T-cell (primary cell): Measurements from ENCODE around the gene CDH13. TPM values are rescaled to one million over a fixed set of nuclear protein-coding genes. Genes with fewer than 3 reads are reported as not detected.

ENCODE experiments used
- ATAC-seq, 4 experiments: fragments of 200-7000 bp in 3 of 4; fragments of 150-1000 bp in 1 of 4; cut with Tn5 transposase; replicated peaks in 1 of 4; 1 replicate in 3 of 4; 2 replicates in 1 of 4; pipeline ENCODE4 v1.10.0; 2021; ENCODE audit warnings: moderate library complexity in 3 of 4, mild to moderate bottlenecking in 2 of 4, moderate number of reproducible peaks in 1 of 4
- CTCF ChIA-PET, 2 donors: fragments of 300-600 bp; sonication (Branson Sonifier 250); formaldehyde crosslinking; loops; one replicate each; lab custom pipeline; 2022; ENCODE audit warnings: antibody characterized with exemption in 2 of 2; lab: Charles Lee
- POLR2A ChIA-PET, 2 donors: fragments of 300-600 bp; sonication (Branson Sonifier 250); formaldehyde crosslinking; loops; one replicate each; lab custom pipeline; 2022; ENCODE audit warnings: antibody characterized with exemption in 2 of 2; lab: Charles Lee
- DNase-seq, 35 experiments: peaks; one replicate each; pipeline versions ENCODE4 v3.0.0 to v3.0.0-alpha.2; 2013 to 2023
- H3K27ac ChIP-seq: one replicate; pipeline ENCODE4 v1.5.1; 2013; ENCODE audit warnings: low read length
- H3K27me3 ChIP-seq, 2 experiments: replicated peaks in 1 of 2; 1 replicate in 1 of 2; 2 replicates in 1 of 2; pipeline versions ENCODE4 v1.6.1 to v1.7.0; 2013; ENCODE audit warnings: low read length in 1 of 2, mixed read lengths in 1 of 2; ENCODE audit not compliant: control insufficient read depth in 2 of 2, insufficient read depth in 2 of 2; ENCODE audit errors: extremely low read depth in 1 of 2
- H3K36me3 ChIP-seq, 2 donors: 1 replicate in 1 of 2; 2 replicates in 1 of 2; pipeline versions ENCODE4 v1.6.1 to v1.7.0; 2013; ENCODE audit warnings: low read length in 1 of 2; ENCODE audit not compliant: control insufficient read depth in 2 of 2, insufficient read depth in 1 of 2; ENCODE audit errors: extremely low read depth in 1 of 2
- H3K4me1 ChIP-seq, 2 experiments: 1 replicate in 1 of 2; 2 replicates in 1 of 2; pipeline versions ENCODE4 v1.6.1 to v1.7.0; 2013; ENCODE audit warnings: low read length in 2 of 2, mixed read lengths in 1 of 2; ENCODE audit not compliant: insufficient read depth in 2 of 2, control insufficient read depth in 1 of 2; ENCODE audit errors: extremely low read depth in 1 of 2
- H3K4me3 ChIP-seq, 2 donors: 1 replicate in 1 of 2; 2 replicates in 1 of 2; pipeline versions ENCODE4 v1.5.1 to v1.7.0; 2013; ENCODE audit warnings: mild to moderate bottlenecking in 2 of 2, low read length in 1 of 2, moderate library complexity in 1 of 2; ENCODE audit not compliant: control insufficient read depth in 1 of 2; ENCODE audit errors: extremely low read depth in 1 of 2
- H3K9me3 ChIP-seq: 2 replicates; pipeline ENCODE4 v1.7.0; 2013
- H3K27ac Mint-ChIP-seq, 2 donors: one replicate each; pipeline ENCODE4 v1.8.0; 2020 to 2021; ENCODE audit warnings: mild to moderate bottlenecking in 2 of 2, mixed read lengths in 2 of 2
- H3K27me3 Mint-ChIP-seq, 2 donors: one replicate each; pipeline ENCODE4 v1.8.0; 2021 to 2022; ENCODE audit warnings: mixed read lengths in 2 of 2
- H3K36me3 Mint-ChIP-seq: one replicate; pipeline ENCODE4 v1.8.0; 2021; ENCODE audit warnings: mixed read lengths
- H3K4me1 Mint-ChIP-seq, 3 donors: one replicate each; pipeline ENCODE4 v1.8.0; 2020 to 2022; ENCODE audit warnings: mixed read lengths in 3 of 3, mild to moderate bottlenecking in 1 of 3
- H3K4me3 Mint-ChIP-seq, 3 donors: one replicate each; pipeline ENCODE4 v1.8.0; 2020 to 2022; ENCODE audit warnings: mild to moderate bottlenecking in 3 of 3, mixed read lengths in 3 of 3, moderate library complexity in 3 of 3
- H3K9me3 Mint-ChIP-seq, 3 donors: one replicate each; pipeline ENCODE4 v1.8.0; 2020 to 2022; ENCODE audit warnings: mixed read lengths in 3 of 3
- whole genome bisulfite sequencing: methylation state at CpG from one replicate; pipeline ENCODE4 v1.1.5; 2013; ENCODE audit warnings: missing lambda C conversion rate; ENCODE audit not compliant: insufficient coverage; 5-methylcytosine and 5-hydroxymethylcytosine counted together
- total RNA-seq, 35 experiments: library from RNA in 6 of 35; stranded (reverse) in 6 of 35; fragments of 120-200 nt in 1 of 35; gene quantifications; one replicate each; pipeline versions ENCODE4 v1.2.1 to v1.2.4 and lab custom pipeline; 2013 to 2026

The CDH13 gene
- total RNA-seq, 5 donors from 2014 or later (not counting 1 experiment from before 2014, with no cell fraction given), result not detected

- no peaks in the 10 kb centered on the region for H3K4me1 Mint-ChIP-seq
Observed at GRCh38 chr16:83272843-83273242, 646.1 kb downstream of the CDH13 start.

GRCh38 chr16:83273504-83274173, 646.9 kb downstream of the CDH13 start:
- no peak for DNase-seq
- Mint-ChIP-seq H3K36me3 (no peaks in the 10 kb centered on the region), H3K4me3 (no peak overlapping the region), H3K27me3 (peaks cover 0 to 13% of the 10 kb centered on the region in 2 donors), H3K4me1 (no peaks in the 10 kb centered on the region), H3K9me3 (peaks cover 0 to 5% (median 2%) of the 10 kb centered on the region in 3 donors), H3K27ac (no peak overlapping the region)
- no peak overlapping the region for H3K27ac ChIP-seq
- no peaks in the 10 kb centered on the region for H3K36me3 ChIP-seq
- no peak overlapping the region for H3K4me3 ChIP-seq
- no peaks in the 10 kb centered on the region for H3K4me1 ChIP-seq
- H3K9me3 ChIP-seq, result no peaks in the 10 kb centered on the region
- no peak for ATAC-seq
- peaks cover 0 to 2% of the 10 kb centered on the region in 2 experiments for H3K27me3 ChIP-seq
- WGBS, result 60% methylated on average over 2 of the region's 9 CpGs
- CTCF ChIA-PET, result no interaction called here
- POLR2A ChIA-PET, result no interaction called here

More at GRCh38 chr16:83272843-83273242, 646.1 kb downstream of the CDH13 start:
- no peak overlapping the region for H3K4me3 ChIP-seq
- H3K27ac ChIP-seq, result no peak overlapping the region
- no peaks in the 10 kb centered on the region for H3K4me1 ChIP-seq
- no CpG with 5 or more reads among the region's 4 CpGs for WGBS
- CTCF ChIA-PET, result no interaction called here
- peaks cover 0 to 18% of the 10 kb centered on the region in 2 donors for H3K27me3 Mint-ChIP-seq
- H3K36me3 Mint-ChIP-seq, result no peaks in the 10 kb centered on the region
- no peak for ATAC-seq
- peaks cover 0 to 5% (median 2%) of the 10 kb centered on the region in 3 donors for H3K9me3 Mint-ChIP-seq
- POLR2A ChIA-PET, result no interaction called here
- H3K4me3 Mint-ChIP-seq, result no peak overlapping the region
- H3K27ac Mint-ChIP-seq, result no peak overlapping the region
- H3K36me3 ChIP-seq, result no peaks in the 10 kb centered on the region
- DNase-seq, result no peak
- peaks cover 0 to 2% of the 10 kb centered on the region in 2 experiments for H3K27me3 ChIP-seq
- H3K9me3 ChIP-seq, result no peaks in the 10 kb centered on the region

- no peaks in the 10 kb centered on the region for H3K4me1 Mint-ChIP-seq
- WGBS, result no CpG with 5 or more reads among the region's 9 CpGs
- DNase-seq (no peak), ATAC-seq (no peak)
- H3K9me3 ChIP-seq, result no peaks in the 10 kb centered on the region
- no peak overlapping the region for H3K27ac ChIP-seq
- no peaks in the 10 kb centered on the region for H3K36me3 ChIP-seq
- H3K4me3 ChIP-seq, result no peak overlapping the region
- H3K27me3 Mint-ChIP-seq, result peaks cover 0 to 4% of the 10 kb centered on the region in 2 donors
- H3K27ac Mint-ChIP-seq, result no peak overlapping the region
- ChIA-PET POLR2A (no interaction called here), CTCF (no interaction called here)
- H3K4me3 Mint-ChIP-seq, result no peak overlapping the region
- peaks cover 0 to 9% (median 2%) of the 10 kb centered on the region in 3 donors for H3K9me3 Mint-ChIP-seq
- H3K36me3 Mint-ChIP-seq, result no peaks in the 10 kb centered on the region
- no peaks in the 10 kb centered on the region for H3K27me3 ChIP-seq
- no peaks in the 10 kb centered on the region for H3K4me1 ChIP-seq
Observed at GRCh38 chr16:83279251-83279650, 652.5 kb downstream of the CDH13 start.

- H3K27me3 Mint-ChIP-seq, result no peaks in the 10 kb centered on the region
Observed at GRCh38 chr16:83285921-83286320, 659.2 kb downstream of the CDH13 start.

GRCh38 chr16:83296505-83296904, 669.7 kb downstream of the CDH13 start:
- H3K9me3 ChIP-seq, result no peaks in the 10 kb centered on the region
- H3K27me3 ChIP-seq, result no peaks in the 10 kb centered on the region
- Mint-ChIP-seq H3K9me3 (peaks cover 0 to 11% (median 1%) of the 10 kb centered on the region in 3 donors), H3K4me1 (no peaks in the 10 kb centered on the region), H3K36me3 (no peaks in the 10 kb centered on the region), H3K27me3 (no peaks in the 10 kb centered on the region), H3K4me3 (no peak overlapping the region), H3K27ac (no peak overlapping the region)
- H3K4me1 ChIP-seq, result no peaks in the 10 kb centered on the region
- no peak for DNase-seq
- CTCF ChIA-PET, result no interaction called here
- WGBS, result no CpG with 5 or more reads among the region's 2 CpGs
- POLR2A ChIA-PET, result no interaction called here
- no peak overlapping the region for H3K4me3 ChIP-seq
- no peaks in the 10 kb centered on the region for H3K36me3 ChIP-seq
- ATAC-seq, result no peak
- H3K27ac ChIP-seq, result no peak overlapping the region

More at GRCh38 chr16:83285921-83286320, 659.2 kb downstream of the CDH13 start:
- H3K4me3 ChIP-seq, result no peak overlapping the region
- no peaks in the 10 kb centered on the region for H3K27me3 ChIP-seq
- ATAC-seq, result no peak
- Mint-ChIP-seq H3K4me3 (no peak overlapping the region), H3K4me1 (no peaks in the 10 kb centered on the region), H3K9me3 (peaks cover 0 to 5% (median 0%) of the 10 kb centered on the region in 3 donors), H3K36me3 (no peaks in the 10 kb centered on the region), H3K27ac (no peak overlapping the region)
- DNase-seq, result no peak
- no peak overlapping the region for H3K27ac ChIP-seq
- H3K4me1 ChIP-seq, result no peaks in the 10 kb centered on the region
- POLR2A ChIA-PET, result no interaction called here
- CTCF ChIA-PET, result no interaction called here
- no peaks in the 10 kb centered on the region for H3K9me3 ChIP-seq
- H3K36me3 ChIP-seq, result no peaks in the 10 kb centered on the region
- 47% methylated on average over 2 of the region's 6 CpGs for WGBS

GRCh38 chr16:83298541-83298940, 671.8 kb downstream of the CDH13 start:
- no peak overlapping the region for H3K4me3 Mint-ChIP-seq
- no peaks in the 10 kb centered on the region for H3K36me3 Mint-ChIP-seq
- H3K27ac Mint-ChIP-seq, result no peak overlapping the region
- Histone ChIP-seq H3K4me1 (no peaks in the 10 kb centered on the region), H3K4me3 (no peak overlapping the region), H3K36me3 (no peaks in the 10 kb centered on the region), H3K9me3 (no peaks in the 10 kb centered on the region), H3K27me3 (no peaks in the 10 kb centered on the region), H3K27ac (no peak overlapping the region)
- peaks cover 0 to 8% (median 1%) of the 10 kb centered on the region in 3 donors for H3K9me3 Mint-ChIP-seq
- no peaks in the 10 kb centered on the region for H3K27me3 Mint-ChIP-seq
- DNase-seq (no peak), ATAC-seq (no peak)
- POLR2A ChIA-PET, result no interaction called here
- H3K4me1 Mint-ChIP-seq, result no peaks in the 10 kb centered on the region
- CTCF ChIA-PET, result no interaction called here
